Pancreas (tissue), 10 donors: ENCODE measurements around the gene APBB1IP. TPM values are rescaled to one million over a fixed set of nuclear protein-coding genes. Genes with fewer than 3 reads are reported as not detected.
"Not testable (repeated sequence)": the region's sequence is repeated elsewhere in the genome, so short reads cannot be mapped to it uniquely, and the experiment has no call there.

ENCODE experiments used
- ATAC-seq, 4 donors: fragments of 200-7000 bp; cut with Tn5 transposase; one replicate each; pipeline versions ENCODE4 v1.8.0 to v1.9.1; 2020; ENCODE audit warnings: mild to moderate bottlenecking in 4 of 4, moderate library complexity in 4 of 4
- DNase-seq, 6 donors: peaks; one replicate each; pipeline ENCODE4 v3.0.0-alpha.2; 2020
- FAIRE-seq: peaks from 2 replicates; lab custom pipeline; 2012; peaks lifted over from hg19 to GRCh38; lab: Jason Lieb, UNC
- H3K27ac ChIP-seq, 4 donors: fragments of 200-600 bp; sonication (generic); 1 replicate in 3 of 4; 2 replicates in 1 of 4; pipeline versions ENCODE4 v1.5.0 to v1.8.0; 2020
- H3K27me3 ChIP-seq, 4 donors: fragments of 200-600 bp; one replicate each; pipeline ENCODE4 v1.8.0; 2021
- H3K36me3 ChIP-seq, 3 donors: fragments of 200-600 bp; sonication (generic) in 1 of 3; one replicate each; pipeline versions ENCODE4 v1.5.0 to v1.8.0; 2020 to 2021
- H3K4me1 ChIP-seq, 3 donors: fragments of 200-600 bp; one replicate each; pipeline ENCODE4 v1.8.0; 2021
- H3K4me3 ChIP-seq, 4 donors: fragments of 200-600 bp; sonication (generic) in 2 of 4; one replicate each; pipeline versions ENCODE4 v1.5.0 to v1.8.0; 2020 to 2021
- H3K9me3 ChIP-seq, 4 donors: fragments of 200-600 bp; one replicate each; pipeline ENCODE4 v1.8.0; 2021
- CTCF ChIP-seq, 4 donors: fragments of 200-600 bp; sonication (generic) in 3 of 4; IDR thresholded peaks; one replicate each; pipeline versions ENCODE4 v1.5.0 to v1.8.0; 2021; ENCODE audit warnings: antibody characterized with exemption in 4 of 4
- WGBS, 2 donors: extraction: QIAGEN DNeasy Blood & Tissue Kit; methylation state at CpG; one replicate each; pipeline ENCODE4 v1.1.7; 2013; 5-methylcytosine and 5-hydroxymethylcytosine counted together
- intact Hi-C, 3 donors: fragments of 100-400 bp; cut with DNase I; formaldehyde crosslinking; loops; one replicate each; pipeline versions ENCODE4 v1.11.1 to v1.14.2; 2022
- polyA plus RNA-seq, 2 donors: library from polyadenylated mRNA; stranded (reverse); fragments of 200-250 nt; gene quantifications; one replicate each; pipeline ENCODE4 v1.2.3, GENCODE V29; 2013
- total RNA-seq, 6 donors: library from RNA; stranded (reverse); fragmentation: NEBNext Ultra II Directional in 4 of 6; extraction: Animal tissue kit (Norgen Biotek cat#: 25700) in 4 of 6; gene quantifications; one replicate each; pipeline versions ENCODE4 v1.2.1 to v1.2.4, GENCODE V29; 2021 to 2023
- donor health status: healthy with polysubstance abuse.
- donor health status: DM: no; HTN: no; CAD: no; lungs with moderate emphysema.
- donor health status: DM: no; HTN: no; CAD: no.
- donor health status: control.
- donor health status: control.
- donor health status: Bipolar disorder and iron deficiency.
- donor health status: DM: yes; HTN: yes; CAD: no.
- donor health status: DM: no; HTN: no; CAD: no.
- donor health status: DM: no; HTN: no; CAD: no.
- donor health status: DM: yes; HTN: yes; CAD: no.

Gene APBB1IP
- total and polyA plus RNA-seq, 8 donors = 0.93 to 12.3 (median 2.2) TPM

- H3K9me3 ChIP-seq = no peaks in the 10 kb centered on the region
- FAIRE-seq (no peak), ATAC-seq (no peak)
Observed at GRCh38 chr10:26499426-26499825, 61.3 kb downstream of the APBB1IP start.

GRCh38 chr10:26502986-26503385 is 64.8 kb downstream of the APBB1IP start:
- ATAC-seq = peak in 1 of 4 donors; percentile 58

More at GRCh38 chr10:26499426-26499825, 61.3 kb downstream of the APBB1IP start:
- Histone ChIP-seq H3K36me3 (no peaks in the 10 kb centered on the region), H3K27me3 (no peaks in the 10 kb centered on the region), H3K27ac (no peak overlapping the region), H3K4me1 (no peaks in the 10 kb centered on the region), H3K4me3 (no peak overlapping the region)
- no peak for DNase-seq
- TF ChIP-seq CTCF (IDR thresholded peaks at IDR 0.05) = no peak
- intact Hi-C loops = no loop called here

GRCh38 chr10:26503911-26504310 is 65.8 kb downstream of the APBB1IP start:
- Histone ChIP-seq H3K4me1 (no peaks in the 10 kb centered on the region), H3K4me3 (no peak overlapping the region), H3K36me3 (no peaks in the 10 kb centered on the region), H3K27ac (no peak overlapping the region), H3K27me3 (no peaks in the 10 kb centered on the region), H3K9me3 (no peaks in the 10 kb centered on the region)
- FAIRE-seq (no peak), DNase-seq (no peak), ATAC-seq (peak in 1 of 4 donors; percentile 14)
- 51 to 62% methylated on average over 3 of the region's 3 CpGs for WGBS, 2 donors
- intact Hi-C loops = no loop called here
- no peak for TF ChIP-seq CTCF (IDR thresholded peaks at IDR 0.05)

More at GRCh38 chr10:26502986-26503385, 64.8 kb downstream of the APBB1IP start:
- no peaks in the 10 kb centered on the region for H3K9me3 ChIP-seq
- FAIRE-seq (no peak), DNase-seq (no peak)
- H3K4me3 ChIP-seq = no peak overlapping the region
- no peak overlapping the region for H3K27ac ChIP-seq
- TF ChIP-seq CTCF (IDR thresholded peaks at IDR 0.05) = no peak
- 75 to 80% methylated on average over 6 of the region's 6 CpGs for WGBS, 2 donors
- H3K4me1 ChIP-seq = no peaks in the 10 kb centered on the region
- H3K36me3 ChIP-seq = no peaks in the 10 kb centered on the region
- no peaks in the 10 kb centered on the region for H3K27me3 ChIP-seq
- intact Hi-C loops = no loop called here

GRCh38 chr10:26504429-26504828 is 66.3 kb downstream of the APBB1IP start:
- intact Hi-C loops, H3K36me3 ChIP-seq, H3K4me3 ChIP-seq, ATAC-seq, H3K9me3 ChIP-seq, H3K27me3 ChIP-seq, H3K27ac ChIP-seq, FAIRE-seq, H3K4me1 ChIP-seq, DNase-seq: not testable (repeated sequence)
- WGBS, 2 donors = 79 to 91% methylated on average over 9 to 10 of the region's 10 CpGs

GRCh38 chr10:26505491-26505890 is 67.3 kb downstream of the APBB1IP start:
- H3K9me3 ChIP-seq = no peaks in the 10 kb centered on the region
- H3K27ac ChIP-seq = no peak overlapping the region
- 82 to 84% methylated on average over 5 of the region's 5 CpGs for WGBS, 2 donors
- intact Hi-C loops = no loop called here
- no peak overlapping the region for H3K4me3 ChIP-seq
- ATAC-seq (no peak), FAIRE-seq (no peak), DNase-seq (no peak)
- TF ChIP-seq CTCF (IDR thresholded peaks at IDR 0.05) = no peak
- H3K4me1 ChIP-seq = no peaks in the 10 kb centered on the region
- no peaks in the 10 kb centered on the region for H3K36me3 ChIP-seq
- no peaks in the 10 kb centered on the region for H3K27me3 ChIP-seq
